KMS-11 (cell line): ENCODE data around the gene AAK1.
"Not testable (repeated sequence)": the region's sequence is repeated elsewhere in the genome, so short reads cannot be mapped to it uniquely, and the experiment has no call there.

Source experiments
- H2AFZ ChIP-seq: fragments of 200-600 bp; sonication (generic); 2 replicates; pipeline ENCODE4 v1.6.1; 2016; ENCODE audit warnings: antibody characterized with exemption, mixed run types, low read depth
- H3K27ac ChIP-seq: fragments of 200-600 bp; sonication (generic); 2 replicates; pipeline ENCODE4 v1.6.1; 2016; ENCODE audit warnings: mild to moderate bottlenecking, mixed run types
- H3K27me3 ChIP-seq: fragments of 200-600 bp; sonication (generic); 2 replicates; pipeline ENCODE4 v1.6.1; 2017; ENCODE audit warnings: mild to moderate bottlenecking, low read depth, mixed run types, moderate library complexity; ENCODE audit not compliant: insufficient read depth
- H3K36me3 ChIP-seq: fragments of 200-600 bp; sonication (generic); 2 replicates; pipeline ENCODE4 v1.6.1; 2017; ENCODE audit warnings: mild to moderate bottlenecking, mixed run types; ENCODE audit not compliant: insufficient read depth
- H3K4me1 ChIP-seq: fragments of 200-600 bp; sonication (generic); 2 replicates; pipeline ENCODE4 v1.6.1; 2016; ENCODE audit warnings: mild to moderate bottlenecking, low read depth, mixed run types; ENCODE audit not compliant: poor library complexity, severe bottlenecking
- H3K4me2 ChIP-seq: fragments of 200-600 bp; sonication (generic); 2 replicates; pipeline ENCODE4 v1.7.0; 2016; ENCODE audit warnings: mild to moderate bottlenecking, mixed run types
- H3K4me3 ChIP-seq: fragments of 200-600 bp; sonication (generic); IDR thresholded peaks from 2 replicates; pipeline ENCODE4 v1.6.1; 2017; ENCODE audit warnings: low read depth, low read length, mixed read lengths; ENCODE audit not compliant: insufficient read depth
- H3K79me2 ChIP-seq: fragments of 200-600 bp; sonication (generic); 2 replicates; pipeline ENCODE4 v1.6.1; 2016; ENCODE audit warnings: low read depth, mixed run types; ENCODE audit not compliant: insufficient read depth
- H3K9ac ChIP-seq: fragments of 200-600 bp; sonication (generic); 2 replicates; pipeline ENCODE4 v1.6.1; 2016; ENCODE audit warnings: mild to moderate bottlenecking, mixed run types
- H4K20me1 ChIP-seq: fragments of 200-600 bp; sonication (generic); 2 replicates; pipeline ENCODE4 v1.6.1; 2016; ENCODE audit warnings: mild to moderate bottlenecking, mixed run types; ENCODE audit not compliant: insufficient read depth
- TF ChIP-seq, protein P1 (sequence below): fragments of 200-600 bp; sonication (generic); conservative IDR thresholded peaks from 2 replicates; pipeline ENCODE4 v1.6.1; 2017; ENCODE audit warnings: low read depth, mild to moderate bottlenecking, antibody characterized with exemption, low read length, moderate library complexity, mixed read lengths

Gene AAK1

DNA sequence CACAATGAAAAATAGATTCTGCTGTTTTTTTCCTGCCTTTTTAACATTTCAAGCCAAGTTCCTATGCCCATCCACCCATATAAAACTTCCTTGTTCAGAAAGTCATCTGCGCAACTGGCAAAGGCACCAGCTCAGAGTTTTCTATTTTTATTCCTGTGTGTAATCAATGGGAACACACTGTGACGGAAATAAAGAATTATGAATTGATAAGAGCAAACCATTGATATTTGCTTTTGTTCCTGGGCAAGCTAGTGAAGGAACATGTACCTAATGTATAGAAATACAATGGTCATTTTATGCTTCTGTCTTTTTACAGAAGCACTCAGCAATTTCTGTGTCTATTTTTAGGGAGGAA is 30.8 kb upstream of the AAK1 start:
- no peaks in the 10 kb centered on the region for H3K4me1 ChIP-seq
- H4K20me1 ChIP-seq, result no peaks in the 10 kb centered on the region
- no peak overlapping the region for H2AFZ ChIP-seq
- no peak overlapping the region for H3K27ac ChIP-seq
- no peak overlapping the region for H3K9ac ChIP-seq
- H3K79me2 ChIP-seq, result no peaks in the 10 kb centered on the region
- no peaks in the 10 kb centered on the region for H3K36me3 ChIP-seq
- H3K4me3 ChIP-seq, result no peak overlapping the region
- TF ChIP-seq, protein P1, sequence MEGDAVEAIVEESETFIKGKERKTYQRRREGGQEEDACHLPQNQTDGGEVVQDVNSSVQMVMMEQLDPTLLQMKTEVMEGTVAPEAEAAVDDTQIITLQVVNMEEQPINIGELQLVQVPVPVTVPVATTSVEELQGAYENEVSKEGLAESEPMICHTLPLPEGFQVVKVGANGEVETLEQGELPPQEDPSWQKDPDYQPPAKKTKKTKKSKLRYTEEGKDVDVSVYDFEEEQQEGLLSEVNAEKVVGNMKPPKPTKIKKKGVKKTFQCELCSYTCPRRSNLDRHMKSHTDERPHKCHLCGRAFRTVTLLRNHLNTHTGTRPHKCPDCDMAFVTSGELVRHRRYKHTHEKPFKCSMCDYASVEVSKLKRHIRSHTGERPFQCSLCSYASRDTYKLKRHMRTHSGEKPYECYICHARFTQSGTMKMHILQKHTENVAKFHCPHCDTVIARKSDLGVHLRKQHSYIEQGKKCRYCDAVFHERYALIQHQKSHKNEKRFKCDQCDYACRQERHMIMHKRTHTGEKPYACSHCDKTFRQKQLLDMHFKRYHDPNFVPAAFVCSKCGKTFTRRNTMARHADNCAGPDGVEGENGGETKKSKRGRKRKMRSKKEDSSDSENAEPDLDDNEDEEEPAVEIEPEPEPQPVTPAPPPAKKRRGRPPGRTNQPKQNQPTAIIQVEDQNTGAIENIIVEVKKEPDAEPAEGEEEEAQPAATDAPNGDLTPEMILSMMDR, result no peak
- no peak overlapping the region for H3K4me2 ChIP-seq
- H3K27me3 ChIP-seq, result no peaks in the 10 kb centered on the region

DNA sequence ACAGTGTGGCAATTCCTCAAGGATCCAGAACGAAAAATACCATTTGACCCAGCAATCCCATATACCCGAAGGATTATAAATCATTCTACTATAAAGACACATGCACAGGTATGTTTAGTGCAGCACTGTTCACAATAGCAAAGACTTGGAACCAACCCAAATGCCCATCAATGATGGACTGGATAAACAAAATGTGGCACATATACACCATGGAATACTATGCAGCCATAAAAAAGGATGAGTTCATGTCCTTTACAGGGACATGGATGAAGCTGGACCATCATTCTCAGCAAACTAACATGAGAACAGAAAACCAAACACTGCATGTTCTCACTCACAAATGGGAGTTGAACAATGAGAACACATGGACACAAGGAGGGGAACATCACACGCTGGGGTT is 29.6 kb upstream of the AAK1 start:
- not testable (repeated sequence) for H3K79me2 ChIP-seq, H3K9ac ChIP-seq, H2AFZ ChIP-seq, H3K4me3 ChIP-seq, H3K4me1 ChIP-seq, H3K4me2 ChIP-seq, H3K36me3 ChIP-seq, H3K27me3 ChIP-seq, H3K27ac ChIP-seq, H4K20me1 ChIP-seq

DNA sequence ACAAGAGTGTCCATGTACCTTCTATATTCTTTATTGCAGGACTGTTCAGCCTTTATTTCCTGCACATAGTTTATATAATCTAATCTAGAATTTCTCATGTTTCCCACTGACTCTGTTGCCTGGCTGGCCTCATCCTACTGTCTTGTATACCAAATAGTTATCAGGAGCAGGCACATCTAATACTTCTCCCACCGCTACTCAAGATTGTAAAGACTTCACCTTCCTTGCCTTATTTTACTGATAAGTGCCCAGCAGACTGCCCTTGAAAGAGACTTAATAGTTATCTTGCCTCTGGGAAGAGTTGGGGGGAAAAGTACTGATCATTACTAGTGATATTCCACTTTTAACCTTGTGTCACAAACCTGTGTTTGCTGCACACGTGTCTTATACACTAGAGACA is 26.1 kb upstream of the AAK1 start:
- H3K9ac ChIP-seq, result no peak overlapping the region
- H2AFZ ChIP-seq, result no peak overlapping the region
- H3K27me3 ChIP-seq, result no peaks in the 10 kb centered on the region
- no peaks in the 10 kb centered on the region for H3K79me2 ChIP-seq
- no peak overlapping the region for H3K27ac ChIP-seq
- no peak overlapping the region for H3K4me3 ChIP-seq
- TF ChIP-seq, protein P1, result no peak
- no peaks in the 10 kb centered on the region for H4K20me1 ChIP-seq
- H3K4me1 ChIP-seq, result no peaks in the 10 kb centered on the region
- no peaks in the 10 kb centered on the region for H3K36me3 ChIP-seq
- H3K4me2 ChIP-seq, result no peak overlapping the region

DNA sequence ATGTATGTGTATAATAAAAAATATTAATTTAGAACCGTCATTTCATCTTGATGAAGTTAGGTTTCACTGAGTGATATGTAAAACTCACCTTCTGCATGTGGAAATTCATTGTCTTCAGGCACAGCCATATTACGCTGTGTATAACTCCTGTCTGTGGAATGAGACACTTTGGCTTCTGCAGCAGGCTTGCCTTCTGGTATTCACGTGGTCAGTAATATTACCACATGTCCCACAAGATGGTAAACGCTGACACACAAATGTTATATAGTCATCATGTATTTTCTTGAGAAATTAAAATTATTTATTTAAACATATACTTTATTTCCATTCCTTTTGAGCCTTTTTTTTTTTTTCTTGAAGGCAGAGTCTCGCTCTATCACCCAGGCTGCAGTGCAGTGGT is 25.1 kb upstream of the AAK1 start:
- no peak overlapping the region for H3K4me3 ChIP-seq
- H4K20me1 ChIP-seq, result no peaks in the 10 kb centered on the region
- TF ChIP-seq, protein P1, result no peak
- H3K4me2 ChIP-seq, result no peak overlapping the region
- H3K27ac ChIP-seq, result no peak overlapping the region
- no peaks in the 10 kb centered on the region for H3K27me3 ChIP-seq
- no peaks in the 10 kb centered on the region for H3K36me3 ChIP-seq
- no peak overlapping the region for H3K9ac ChIP-seq
- no peaks in the 10 kb centered on the region for H3K79me2 ChIP-seq
- H3K4me1 ChIP-seq, result no peaks in the 10 kb centered on the region
- no peak overlapping the region for H2AFZ ChIP-seq

DNA sequence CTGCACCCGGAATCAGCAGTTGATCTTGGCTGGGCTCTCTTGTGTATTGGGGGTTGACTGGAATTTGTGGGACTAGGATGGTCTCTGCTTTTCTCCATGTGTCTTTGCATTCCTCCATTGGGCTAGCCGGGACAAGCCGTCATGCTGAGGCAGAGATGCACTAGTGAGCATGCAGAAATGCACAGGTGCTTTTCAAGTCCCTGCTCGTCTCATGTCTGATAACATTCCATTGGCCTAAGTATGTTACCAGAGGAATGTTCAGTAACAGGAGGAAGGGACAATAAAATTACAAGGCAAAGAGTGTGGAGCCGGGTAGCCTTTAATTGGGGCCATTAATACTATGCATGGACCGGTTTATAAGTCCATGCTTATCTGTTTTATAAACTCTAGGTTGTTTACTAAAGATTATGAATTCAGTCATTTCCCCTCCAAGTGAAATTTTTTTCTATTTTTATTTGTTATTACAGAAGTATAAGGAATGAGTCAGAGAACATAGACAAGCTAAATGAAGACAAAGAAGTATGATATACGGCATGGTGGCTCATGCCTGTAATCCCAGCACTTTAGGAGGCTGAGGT is 24.4 kb upstream of the AAK1 start:
- H3K27me3 ChIP-seq, result no peaks in the 10 kb centered on the region
- H3K4me1 ChIP-seq, result no peaks in the 10 kb centered on the region
- no peaks in the 10 kb centered on the region for H4K20me1 ChIP-seq
- no peak overlapping the region for H2AFZ ChIP-seq
- no peaks in the 10 kb centered on the region for H3K36me3 ChIP-seq
- H3K4me3 ChIP-seq, result no peak overlapping the region
- no peak overlapping the region for H3K4me2 ChIP-seq
- no peak overlapping the region for H3K9ac ChIP-seq
- TF ChIP-seq, protein P1, result no peak
- H3K79me2 ChIP-seq, result no peaks in the 10 kb centered on the region
- no peak overlapping the region for H3K27ac ChIP-seq
